T follicular helper cell (primary cell): ENCODE measurements around the gene NPHP4.
"Not testable (repeated sequence)": the region's sequence is repeated elsewhere in the genome, so short reads cannot be mapped to it uniquely, and the experiment has no call there.

Experiments
- DNase-seq: peaks from one replicate; pipeline ENCODE4 v3.0.0-alpha.2; 2020; ENCODE audit warnings: low read depth

The NPHP4 gene

GRCh38 chr1:5911871-5912271, 80.4 kb downstream of the NPHP4 start:
- DNase-seq: no peak

GRCh38 chr1:5911157-5911556, 81.1 kb downstream of the NPHP4 start:
- no peak for DNase-seq

GRCh38 chr1:5910666-5911065, 81.6 kb downstream of the NPHP4 start:
- DNase-seq: no peak

- DNase-seq: no peak
Measured at GRCh38 chr1:5910276-5910620, 82.0 kb downstream of the NPHP4 start.

- no peak for DNase-seq
Measured at GRCh38 chr1:5909576-5910275, 82.5 kb downstream of the NPHP4 start.

- DNase-seq: no peak
Measured at GRCh38 chr1:5908461-5909375, 83.5 kb downstream of the NPHP4 start.

- no peak for DNase-seq
Measured at GRCh38 chr1:5907966-5908365, 84.3 kb downstream of the NPHP4 start.

- no peak for DNase-seq
Measured at GRCh38 chr1:5907386-5907785, 84.8 kb downstream of the NPHP4 start.

- no peak for DNase-seq
Measured at GRCh38 chr1:5906966-5907365, 85.3 kb downstream of the NPHP4 start.

- DNase-seq: no peak
Measured at GRCh38 chr1:5906116-5906515, 86.1 kb downstream of the NPHP4 start.

GRCh38 chr1:5905436-5905835, 86.8 kb downstream of the NPHP4 start:
- DNase-seq: no peak

GRCh38 chr1:5904551-5904950, 87.7 kb downstream of the NPHP4 start:
- no peak for DNase-seq

GRCh38 chr1:5903680-5904079, 88.5 kb downstream of the NPHP4 start:
- no peak for DNase-seq

GRCh38 chr1:5903031-5903430, 89.2 kb downstream of the NPHP4 start:
- DNase-seq: no peak

GRCh38 chr1:5901841-5902240, 90.4 kb downstream of the NPHP4 start:
- DNase-seq: no peak

GRCh38 chr1:5901150-5901549, 91.1 kb downstream of the NPHP4 start:
- DNase-seq: no peak

- no peak for DNase-seq
Measured at GRCh38 chr1:5898266-5898665, 94.0 kb downstream of the NPHP4 start.

GRCh38 chr1:5896706-5897660, 95.2 kb downstream of the NPHP4 start:
- no peak for DNase-seq

GRCh38 chr1:5895446-5896406, 96.5 kb downstream of the NPHP4 start:
- no peak for DNase-seq

GRCh38 chr1:5893699-5894278, 98.4 kb downstream of the NPHP4 start:
- not testable (repeated sequence) for DNase-seq

GRCh38 chr1:5892329-5892728, 99.9 kb downstream of the NPHP4 start:
- no peak for DNase-seq
